GM12873 (cell line): ENCODE measurements around the gene FEN1.

ENCODE experiments used
- TF ChIP-seq, protein P1 (sequence below): IDR thresholded peaks from 2 replicates; pipeline ENCODE4 v1.5.1; 2012; ENCODE audit warnings: low read depth, mild to moderate bottlenecking, moderate library complexity, low read length, control low read depth; ENCODE audit not compliant: insufficient read depth; ENCODE audit errors: missing control alignments

Gene FEN1

DNA sequence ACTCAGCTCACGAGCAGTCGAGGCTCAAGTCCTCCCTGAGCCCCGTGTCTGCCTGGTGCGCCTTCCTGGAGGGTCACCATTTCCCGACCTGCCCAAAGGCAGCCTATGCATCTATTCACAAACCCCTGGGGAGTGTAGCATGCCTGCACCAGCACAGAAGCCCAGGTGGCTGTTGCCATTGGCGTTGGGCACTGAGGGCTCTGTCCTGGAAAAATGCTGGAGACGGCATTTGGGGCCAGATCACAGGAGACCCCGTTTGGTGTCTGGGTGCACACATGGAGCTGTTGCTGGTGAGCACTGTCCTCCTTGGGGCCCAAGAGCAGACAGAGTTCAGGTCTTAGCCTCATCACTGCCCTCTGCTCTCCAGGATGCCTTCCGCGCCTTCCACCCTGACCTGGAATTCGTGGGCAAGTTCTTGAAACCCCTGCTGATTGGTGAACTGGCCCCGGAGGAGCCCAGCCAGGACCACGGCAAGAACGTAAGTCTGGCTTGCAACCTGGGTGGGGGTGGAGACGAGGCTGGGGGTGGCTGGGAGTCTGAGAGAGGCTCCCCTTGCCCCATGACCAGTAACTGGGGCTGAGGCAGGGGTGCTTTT, 44.8 kb downstream of the FEN1 start:
- TF ChIP-seq, protein P1, sequence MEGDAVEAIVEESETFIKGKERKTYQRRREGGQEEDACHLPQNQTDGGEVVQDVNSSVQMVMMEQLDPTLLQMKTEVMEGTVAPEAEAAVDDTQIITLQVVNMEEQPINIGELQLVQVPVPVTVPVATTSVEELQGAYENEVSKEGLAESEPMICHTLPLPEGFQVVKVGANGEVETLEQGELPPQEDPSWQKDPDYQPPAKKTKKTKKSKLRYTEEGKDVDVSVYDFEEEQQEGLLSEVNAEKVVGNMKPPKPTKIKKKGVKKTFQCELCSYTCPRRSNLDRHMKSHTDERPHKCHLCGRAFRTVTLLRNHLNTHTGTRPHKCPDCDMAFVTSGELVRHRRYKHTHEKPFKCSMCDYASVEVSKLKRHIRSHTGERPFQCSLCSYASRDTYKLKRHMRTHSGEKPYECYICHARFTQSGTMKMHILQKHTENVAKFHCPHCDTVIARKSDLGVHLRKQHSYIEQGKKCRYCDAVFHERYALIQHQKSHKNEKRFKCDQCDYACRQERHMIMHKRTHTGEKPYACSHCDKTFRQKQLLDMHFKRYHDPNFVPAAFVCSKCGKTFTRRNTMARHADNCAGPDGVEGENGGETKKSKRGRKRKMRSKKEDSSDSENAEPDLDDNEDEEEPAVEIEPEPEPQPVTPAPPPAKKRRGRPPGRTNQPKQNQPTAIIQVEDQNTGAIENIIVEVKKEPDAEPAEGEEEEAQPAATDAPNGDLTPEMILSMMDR = no peak

DNA sequence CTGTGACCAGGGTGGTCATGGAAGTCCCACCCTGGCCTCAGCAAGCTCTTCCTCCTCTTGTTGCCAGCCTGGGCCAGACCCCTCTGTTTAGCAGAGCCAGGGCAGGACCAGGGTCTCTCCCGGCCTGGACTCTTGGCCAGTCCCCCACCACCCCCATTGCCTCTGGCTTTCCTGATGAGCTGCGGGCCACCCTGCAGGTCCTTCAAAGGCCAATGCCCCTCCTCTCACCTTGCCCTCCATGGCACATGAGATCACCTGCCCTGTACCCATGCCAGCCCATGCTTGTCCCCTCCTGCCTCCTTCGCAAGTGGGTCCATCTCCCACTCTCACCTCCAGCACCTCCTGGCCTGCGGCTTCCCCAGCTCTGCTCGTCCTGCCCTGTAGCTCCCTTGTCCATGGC, 45.8 kb downstream of the FEN1 start:
- TF ChIP-seq, protein P1 = no peak

DNA sequence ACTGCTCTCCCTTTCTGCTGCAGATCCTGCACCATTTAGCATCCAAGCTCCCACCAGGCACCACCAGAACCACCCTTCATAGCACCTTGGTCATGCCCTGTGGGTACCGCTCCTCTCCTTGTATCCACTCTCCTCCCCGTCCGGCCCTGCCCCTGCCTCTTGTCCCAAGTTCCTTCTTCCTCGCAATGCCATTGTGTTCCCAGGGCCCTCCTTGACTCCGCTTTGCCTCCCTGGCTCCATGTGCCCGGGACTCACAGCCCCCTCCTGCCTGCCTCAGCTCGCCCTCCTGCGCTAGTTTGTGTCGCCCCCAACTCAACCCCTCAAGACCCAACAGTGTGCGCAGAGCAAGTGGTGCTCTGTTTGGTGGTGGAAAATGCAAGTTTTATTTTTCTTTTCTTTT, 46.2 kb downstream of the FEN1 start:
- TF ChIP-seq, protein P1 = no peak

DNA sequence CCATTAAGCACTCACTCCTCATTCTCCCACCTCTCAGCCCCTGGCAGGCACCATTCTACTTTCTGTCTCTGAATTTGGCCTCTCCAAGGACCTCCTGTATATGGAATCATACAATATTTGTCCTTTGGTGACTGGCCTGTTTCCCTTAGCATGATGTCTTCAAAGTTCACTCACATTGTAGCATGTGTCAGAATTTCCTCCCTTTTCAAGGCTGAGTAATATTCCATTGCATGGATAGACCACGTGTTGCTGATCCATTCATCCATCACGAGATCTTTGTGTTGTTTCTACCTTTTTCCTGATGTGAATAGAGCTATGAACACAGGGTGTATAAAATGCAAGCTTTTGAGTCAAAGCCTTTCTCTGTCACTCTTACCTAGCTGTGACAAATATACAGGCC, 47.0 kb downstream of the FEN1 start:
- TF ChIP-seq, protein P1 = no peak

DNA sequence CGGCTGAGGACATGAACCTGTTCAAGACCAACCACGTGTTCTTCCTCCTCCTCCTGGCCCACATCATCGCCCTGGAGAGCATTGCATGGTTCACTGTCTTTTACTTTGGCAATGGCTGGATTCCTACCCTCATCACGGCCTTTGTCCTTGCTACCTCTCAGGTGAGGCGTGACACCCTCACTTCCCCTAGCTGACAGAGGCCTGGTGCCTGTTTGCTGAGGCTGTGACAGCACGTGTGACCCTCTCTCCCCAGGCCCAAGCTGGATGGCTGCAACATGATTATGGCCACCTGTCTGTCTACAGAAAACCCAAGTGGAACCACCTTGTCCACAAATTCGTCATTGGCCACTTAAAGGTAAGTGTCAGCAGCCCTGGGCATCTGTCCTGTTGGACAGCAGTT, 47.7 kb downstream of the FEN1 start:
- TF ChIP-seq, protein P1 = no peak

DNA sequence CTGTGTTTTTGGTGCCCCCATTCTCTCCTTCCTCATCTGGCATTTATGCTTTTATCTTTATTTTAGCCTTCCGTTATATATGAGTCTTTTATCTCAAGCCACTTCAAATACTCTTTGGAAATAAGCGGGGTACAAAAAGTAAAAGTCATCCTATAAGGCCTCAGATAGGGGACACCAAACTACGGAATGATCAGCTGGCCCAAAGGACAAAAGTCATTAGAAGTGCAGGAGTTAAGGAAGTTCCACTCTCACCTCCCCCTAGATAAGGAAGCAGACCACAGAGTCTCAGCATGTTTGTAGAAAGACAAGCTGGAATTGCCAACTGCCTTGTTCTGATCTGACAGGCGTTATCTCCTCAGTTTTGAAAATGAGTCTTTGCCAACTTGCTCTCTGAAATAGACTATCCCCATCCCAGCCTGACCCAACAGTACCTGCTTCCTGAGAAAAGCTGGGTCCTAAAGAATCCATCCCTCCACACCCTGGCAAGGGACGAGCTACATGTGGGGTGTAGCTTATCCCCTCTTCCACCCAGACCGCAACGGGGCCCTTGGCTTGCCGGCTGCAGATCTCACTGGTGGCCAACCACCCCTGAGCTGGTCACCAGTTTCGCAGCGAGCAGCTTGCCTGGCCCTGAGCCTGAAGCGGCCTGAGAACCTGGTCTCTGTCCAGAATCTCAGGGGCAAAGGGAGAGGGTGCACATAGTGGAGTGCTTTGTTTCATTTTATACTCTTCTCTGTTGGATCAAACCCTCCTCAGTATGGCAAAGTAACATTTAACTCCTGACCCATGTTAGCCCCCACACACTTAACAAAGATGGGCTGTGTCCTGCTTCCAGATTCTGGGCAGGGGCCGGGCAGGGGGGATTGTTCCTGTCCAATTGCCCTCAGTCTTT, 49.2 kb downstream of the FEN1 start:
- TF ChIP-seq, protein P1 = no peak

DNA sequence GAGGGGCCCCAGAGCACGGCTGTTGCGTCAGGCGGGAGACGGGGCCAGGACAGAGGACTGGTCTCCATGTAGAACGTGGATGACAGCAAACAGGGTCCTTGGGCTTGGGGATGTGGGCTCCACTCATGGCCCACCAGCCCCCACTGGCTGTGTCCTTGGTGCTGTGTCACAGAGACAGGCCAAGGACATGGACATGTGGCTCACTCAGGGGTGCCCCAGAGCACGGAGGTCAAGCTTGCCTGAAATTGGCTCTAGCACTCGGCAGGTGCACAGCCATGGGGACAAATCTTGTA, 49.8 kb downstream of the FEN1 start:
- TF ChIP-seq, protein P1 = no peak
